ENCODE measurements around the gene GLYATL1.

The GLYATL1 gene

DNA sequence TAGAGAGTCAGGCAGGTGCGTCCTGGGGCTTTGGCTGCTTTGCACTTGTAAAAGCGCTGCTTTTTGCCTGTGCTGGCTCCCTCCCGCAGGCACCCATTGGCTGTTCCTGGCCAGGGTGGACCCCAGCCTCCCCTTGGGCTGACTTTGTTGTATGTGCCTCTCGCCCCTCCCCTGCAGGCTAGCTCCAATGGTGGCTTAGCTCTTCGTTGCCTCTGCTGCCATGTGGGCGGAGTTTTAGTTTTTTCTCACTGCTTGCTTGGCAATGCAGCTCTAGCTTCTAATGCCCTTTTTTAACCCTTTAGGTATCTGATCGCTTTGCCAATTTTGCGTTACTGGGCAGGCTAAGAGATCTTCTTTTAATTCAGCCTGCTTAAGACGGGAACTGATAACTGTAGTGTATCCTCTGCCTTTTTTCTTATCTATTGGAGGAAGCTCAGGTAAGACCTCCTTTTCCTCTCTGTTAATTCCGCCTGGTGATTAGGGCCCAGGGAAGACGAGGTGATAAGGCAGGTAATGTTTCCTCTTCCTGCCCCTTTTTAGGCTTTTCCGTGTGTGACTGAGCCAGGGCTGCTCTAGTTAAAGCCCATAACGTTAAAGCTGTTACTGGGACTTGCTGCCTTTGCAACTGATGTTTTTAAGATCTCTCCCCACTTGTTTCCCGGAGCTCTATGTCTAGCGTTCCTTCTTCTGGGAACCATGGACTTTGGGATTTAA, 11.7 kb upstream of the GLYATL1 start:
- peak; percentile 28 for DNase-seq

DNA sequence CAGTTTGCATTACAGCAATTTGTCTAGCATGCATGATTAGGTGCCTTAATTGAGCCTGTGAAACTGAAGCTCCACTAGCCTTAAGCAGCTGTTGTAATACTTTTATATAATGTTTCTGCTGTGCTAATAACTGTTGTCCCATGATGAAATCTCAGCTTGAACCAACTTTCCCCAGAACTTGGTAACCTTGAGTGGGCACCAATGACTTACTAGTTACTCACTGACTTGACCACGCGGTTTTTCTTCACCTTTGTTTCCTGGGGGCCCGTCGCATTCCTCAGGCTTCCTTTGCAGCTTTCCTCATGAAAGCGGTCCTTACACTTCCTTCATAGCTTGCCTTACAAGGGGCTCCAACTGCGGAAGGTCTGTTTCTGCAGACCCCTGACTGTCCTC, 11.2 kb upstream of the GLYATL1 start:
- no peak for DNase-seq

DNA sequence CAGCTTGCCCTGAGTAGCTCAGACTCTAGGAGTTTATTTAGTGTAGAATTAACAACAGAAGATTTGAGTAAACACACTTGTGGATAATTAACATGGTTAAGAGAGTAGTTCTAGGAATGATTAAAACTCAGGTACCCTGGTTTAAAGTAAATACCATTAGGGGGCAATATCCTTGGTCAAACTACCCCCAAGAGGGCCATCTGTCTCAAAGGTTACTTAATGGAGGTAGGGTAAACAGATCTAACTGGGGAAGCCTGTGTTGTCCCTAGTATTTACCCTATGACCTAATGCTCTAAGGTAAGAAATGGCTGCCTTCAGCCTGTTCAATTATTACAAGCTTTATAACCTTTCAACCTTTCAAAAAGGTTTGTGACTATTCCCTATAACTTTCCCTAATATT, 10.6 kb upstream of the GLYATL1 start:
- DNase-seq: no peak

DNA sequence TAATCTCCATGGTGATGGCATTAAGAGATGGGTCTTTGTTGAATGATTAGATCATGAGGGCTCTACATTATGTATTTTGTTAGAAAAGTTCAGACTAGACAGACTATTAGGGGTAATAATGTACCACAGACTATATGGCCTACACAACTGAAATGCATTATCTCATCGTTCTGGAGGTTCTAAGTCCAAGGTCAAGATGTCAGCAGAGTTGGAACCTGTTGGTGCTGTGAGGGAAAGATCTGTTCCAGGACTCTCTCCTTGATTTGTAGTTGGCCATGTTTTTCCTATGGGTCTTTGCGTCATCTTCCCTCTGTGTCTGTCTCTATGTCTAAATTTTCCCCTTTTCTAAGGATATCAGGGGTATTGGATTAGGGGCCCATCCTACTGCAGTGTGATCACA, 8.4 kb upstream of the GLYATL1 start:
- DNase-seq: no peak

DNA sequence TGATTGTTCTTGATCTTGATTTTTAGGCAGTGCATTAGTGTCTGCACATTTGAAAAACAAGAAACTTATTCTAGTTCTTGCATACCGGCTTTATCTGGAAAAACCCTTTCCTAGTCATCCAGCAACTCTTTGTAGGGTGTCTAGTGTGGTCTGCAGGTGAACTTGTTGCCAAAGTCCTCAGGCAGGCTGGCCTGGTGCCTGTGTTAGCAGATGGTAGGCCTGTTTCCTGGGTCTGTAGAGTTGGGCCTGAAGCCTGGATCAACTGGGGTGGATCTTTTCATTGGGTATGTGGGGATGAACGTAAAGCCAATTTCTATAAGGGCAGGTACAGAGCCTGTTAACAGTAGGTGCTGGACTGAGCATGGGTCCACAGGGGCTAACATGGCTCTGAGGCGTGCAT, 5.6 kb upstream of the GLYATL1 start:
- no peak for DNase-seq

DNA sequence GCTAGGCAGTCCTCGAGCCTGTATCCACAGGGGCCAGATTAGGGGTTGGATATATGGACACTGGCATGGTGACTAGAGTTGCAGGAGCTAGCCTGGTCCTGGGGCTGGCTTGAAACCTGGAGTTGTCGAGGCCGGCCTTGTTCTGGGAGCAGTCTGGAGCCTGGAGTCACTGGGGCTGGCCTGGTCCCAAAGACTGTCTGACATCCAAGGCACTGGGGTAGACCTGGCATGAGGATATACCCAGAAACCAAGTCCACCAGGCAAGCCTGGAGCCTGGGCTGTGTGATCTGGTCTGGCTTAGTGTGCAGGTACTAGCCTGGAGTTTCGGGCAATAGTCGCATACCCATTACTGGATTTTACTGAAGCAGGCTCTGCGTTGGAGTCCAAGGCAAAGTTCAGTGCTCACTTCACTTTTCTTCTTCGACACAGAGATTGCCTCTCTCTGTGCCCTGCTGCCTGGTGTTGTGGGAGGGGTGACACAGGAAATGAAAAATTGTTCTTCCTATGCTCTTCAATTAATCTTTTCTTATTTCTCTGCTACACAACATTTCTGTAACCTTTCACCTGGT, 4.3 kb upstream of the GLYATL1 start:
- DNase-seq: no peak

DNA sequence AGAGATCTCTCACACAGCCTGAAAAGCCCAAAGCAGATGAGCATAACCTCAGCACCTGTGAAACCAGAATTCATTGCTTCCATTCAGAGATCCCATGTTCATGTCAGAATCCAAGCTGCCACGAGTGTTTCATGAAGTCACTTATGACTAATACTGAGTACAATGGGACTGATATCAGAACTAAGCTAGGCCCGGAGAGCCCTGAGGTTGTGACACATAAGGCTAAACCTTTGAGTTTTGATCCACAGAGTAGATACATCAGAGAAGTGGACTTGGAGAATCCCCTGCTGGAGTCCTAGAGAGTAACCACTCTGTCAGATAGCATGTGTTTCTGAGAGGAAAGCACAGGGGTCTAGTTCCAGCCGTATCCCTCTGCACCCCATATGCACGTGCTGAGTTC, 890 bp upstream of the GLYATL1 start:
- no peak for DNase-seq

DNA sequence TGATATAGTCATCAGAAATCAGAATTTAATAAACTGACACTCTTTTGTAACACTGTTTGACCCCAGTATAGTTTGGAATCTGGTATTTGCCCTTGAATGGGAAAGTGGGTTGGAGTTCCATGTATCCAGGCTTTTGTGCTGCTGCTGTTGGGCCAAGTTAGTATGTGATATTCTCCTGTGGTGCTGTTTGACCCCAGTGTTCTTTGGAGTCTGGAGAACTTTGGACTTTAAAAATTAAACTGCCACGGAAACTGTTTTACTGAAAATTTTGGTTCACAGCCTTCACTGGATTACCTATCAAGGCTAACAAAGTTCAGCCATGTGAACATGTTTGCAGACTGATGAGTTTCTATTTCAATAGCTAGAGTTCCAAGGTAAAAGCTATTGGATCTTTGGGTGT, 740 bp downstream of the GLYATL1 start:
- DNase-seq: no peak

DNA sequence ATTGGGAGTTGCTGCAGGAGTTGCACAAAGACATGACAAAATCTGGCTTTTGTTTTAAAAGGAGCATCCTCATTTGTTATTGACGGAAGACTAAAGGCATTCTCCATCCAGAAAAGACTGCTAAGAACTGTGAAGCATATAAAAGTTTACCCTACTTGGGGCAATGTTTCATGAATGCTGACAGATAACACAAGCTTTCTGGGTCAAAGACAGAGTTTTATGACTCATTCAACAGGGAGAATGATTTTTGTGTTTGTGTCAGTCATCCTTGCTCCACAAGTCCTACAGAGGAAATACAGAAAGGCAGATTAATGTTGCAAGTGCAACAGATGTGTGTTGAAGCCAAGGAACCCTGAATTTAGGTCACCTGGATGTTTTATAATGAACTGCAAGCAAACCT, 2.5 kb downstream of the GLYATL1 start:
- DNase-seq: no peak

DNA sequence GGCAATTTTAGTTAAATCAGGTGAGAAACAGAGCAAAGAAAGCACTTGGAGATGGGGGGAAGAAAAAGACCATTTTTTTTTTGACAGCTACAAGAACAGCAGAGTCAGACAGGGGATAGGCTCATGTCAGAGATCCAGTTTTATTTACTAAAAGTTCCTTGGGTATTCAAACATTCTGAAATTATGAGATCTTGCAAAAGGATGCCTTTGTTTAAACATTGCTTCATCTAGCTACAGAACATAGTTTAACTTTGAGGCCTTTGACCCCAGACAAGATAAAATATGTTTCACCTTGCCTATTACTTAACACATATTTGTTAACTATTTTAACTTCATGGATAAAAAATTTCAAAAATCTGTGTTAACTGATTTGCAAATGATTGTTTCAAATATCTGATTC, 6.4 kb downstream of the GLYATL1 start:
- no peak for DNase-seq

DNA sequence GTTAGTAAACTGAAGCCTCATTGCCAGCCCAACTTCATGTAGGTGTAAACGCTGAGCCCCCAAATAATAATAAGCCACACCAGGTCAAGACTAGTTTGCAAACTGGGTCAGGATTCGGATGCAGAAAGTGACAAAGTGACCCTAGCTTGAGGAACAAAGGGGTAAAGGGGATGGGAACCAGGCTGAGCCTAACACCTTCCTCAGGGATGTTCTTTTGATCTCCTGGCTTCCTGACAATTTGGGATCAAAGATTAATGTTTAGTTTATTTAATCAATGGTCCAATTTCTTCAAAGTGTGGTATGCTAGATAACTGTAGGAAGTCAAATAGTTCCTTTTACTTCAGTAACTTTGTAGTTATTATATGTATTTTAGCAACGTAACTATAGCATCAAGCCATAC, 9.9 kb downstream of the GLYATL1 start:
- no peak for DNase-seq

DNA sequence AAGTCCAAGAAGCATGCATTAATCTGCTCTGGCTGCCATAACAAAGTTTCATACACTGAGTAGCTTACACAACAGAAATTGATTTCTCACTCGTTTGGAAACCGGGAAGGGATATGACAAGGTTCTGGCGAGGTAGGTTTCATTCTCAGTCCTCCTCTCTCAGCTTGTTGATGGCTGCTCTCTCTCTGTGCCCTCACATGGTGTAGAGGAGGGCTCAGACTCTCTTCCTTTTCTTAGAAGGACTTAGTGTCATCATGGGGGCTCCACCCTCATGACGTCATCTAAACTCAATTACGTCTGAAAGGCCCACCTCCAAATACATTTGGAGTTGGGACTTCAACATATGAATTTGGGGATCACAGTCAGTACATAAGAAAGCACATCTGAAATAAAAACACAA, 18.6 kb downstream of the GLYATL1 start:
- no peak for DNase-seq

DNA sequence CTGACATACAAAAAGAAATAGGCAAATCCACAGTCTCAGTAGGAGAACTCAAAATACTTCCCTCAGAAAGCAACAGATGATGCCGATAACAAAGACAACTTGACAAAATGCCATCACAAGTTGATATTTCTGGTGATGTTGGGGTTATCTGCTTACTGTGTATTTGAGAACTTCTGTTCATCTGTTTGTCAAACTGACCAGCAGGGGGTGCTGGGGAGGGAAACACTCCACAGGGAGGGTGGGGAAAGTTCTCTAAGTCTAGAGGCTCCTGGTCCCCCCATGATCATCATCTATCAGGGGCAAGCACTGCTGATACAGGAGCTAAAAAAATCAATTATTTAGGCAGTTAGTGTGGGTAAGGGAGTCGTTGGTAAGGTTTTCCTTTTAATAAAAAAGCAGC, 19.2 kb downstream of the GLYATL1 start:
- no peak for DNase-seq

DNA sequence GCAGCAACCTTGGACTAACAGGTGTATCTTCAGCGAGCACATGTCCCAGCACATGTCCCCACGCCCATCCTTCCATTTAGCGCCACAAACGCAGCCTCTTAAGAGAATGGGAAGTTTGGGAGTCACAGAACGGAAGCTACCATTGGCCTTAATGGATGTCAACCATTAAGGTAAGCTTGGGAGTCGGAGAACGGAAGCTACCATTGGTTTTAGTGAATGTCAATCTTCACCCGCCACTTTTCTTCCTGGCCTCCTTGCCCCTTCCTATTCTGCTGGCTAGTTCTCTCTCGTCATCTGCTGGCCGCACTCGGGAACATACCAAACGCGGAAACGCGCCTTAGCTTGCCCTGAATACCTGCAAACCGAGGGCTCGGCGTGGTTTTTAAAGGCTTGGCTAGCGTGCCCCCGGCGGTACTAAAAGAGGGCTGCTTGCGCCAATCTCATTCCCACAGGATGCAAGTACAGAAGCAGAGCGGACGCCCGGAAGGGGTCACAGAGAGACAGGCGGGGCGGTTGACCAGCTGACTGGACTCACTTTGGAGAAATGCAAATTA, 24.3 kb downstream of the GLYATL1 start:
- DNase-seq: peak; percentile 56

DNA sequence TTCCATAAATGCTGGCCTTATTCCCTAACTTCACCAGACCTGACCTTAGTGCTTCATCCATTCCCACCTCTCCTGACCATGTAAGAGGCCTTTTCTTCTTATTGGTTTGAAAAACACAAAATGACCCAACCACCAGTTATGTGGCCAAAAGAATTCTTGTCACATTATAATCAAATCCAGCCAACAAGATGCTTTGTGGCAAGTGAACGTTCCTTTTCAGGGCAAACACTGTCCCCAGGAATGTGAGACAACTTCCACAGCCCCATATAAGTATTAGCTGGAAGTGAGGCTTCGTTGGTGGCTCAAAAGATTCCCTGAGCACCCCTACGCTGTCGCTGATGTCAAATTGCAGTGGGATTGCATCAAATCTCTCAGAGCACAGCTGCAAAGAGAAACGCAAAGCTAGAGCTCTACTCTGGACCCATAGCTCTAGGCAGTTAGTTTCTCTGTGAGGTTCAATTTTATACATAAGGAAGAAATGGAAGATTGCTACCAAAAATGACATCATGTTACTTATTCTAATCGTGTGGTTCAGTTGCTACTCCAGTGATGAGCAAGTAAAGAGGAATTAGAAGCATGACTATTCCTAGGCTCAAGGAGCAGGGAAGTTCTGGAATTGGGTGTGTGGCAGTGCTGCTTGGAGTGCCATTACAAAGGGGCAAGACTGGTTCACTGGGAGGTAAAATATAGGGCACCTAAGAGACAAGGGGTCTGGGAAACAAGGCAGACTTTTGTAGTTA, 26.1 kb downstream of the GLYATL1 start:
- peak; percentile 49 for DNase-seq

DNA sequence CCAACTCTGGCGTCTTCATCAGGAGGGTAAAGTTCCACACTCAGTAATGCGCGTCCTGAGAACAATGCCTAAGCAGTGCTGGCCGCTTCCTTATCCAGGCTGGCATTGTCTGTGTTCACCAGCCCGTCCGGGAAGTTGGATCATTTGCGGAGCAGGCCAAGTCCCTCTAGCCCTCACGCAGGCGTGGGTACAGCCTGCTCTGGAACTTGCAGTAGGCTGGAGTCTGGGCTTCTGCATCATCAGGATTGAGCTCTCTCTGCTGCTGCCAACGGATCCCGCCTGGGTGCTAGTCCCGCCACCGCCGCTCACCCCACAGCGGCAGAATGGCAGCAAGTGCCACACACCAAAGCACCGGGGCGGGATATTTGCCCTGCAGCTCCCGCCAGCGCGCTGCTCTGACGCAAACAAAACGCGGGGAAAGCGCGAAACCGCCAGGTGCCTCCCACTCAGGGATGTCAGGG, 29.0 kb downstream of the GLYATL1 start:
- no peak for DNase-seq

DNA sequence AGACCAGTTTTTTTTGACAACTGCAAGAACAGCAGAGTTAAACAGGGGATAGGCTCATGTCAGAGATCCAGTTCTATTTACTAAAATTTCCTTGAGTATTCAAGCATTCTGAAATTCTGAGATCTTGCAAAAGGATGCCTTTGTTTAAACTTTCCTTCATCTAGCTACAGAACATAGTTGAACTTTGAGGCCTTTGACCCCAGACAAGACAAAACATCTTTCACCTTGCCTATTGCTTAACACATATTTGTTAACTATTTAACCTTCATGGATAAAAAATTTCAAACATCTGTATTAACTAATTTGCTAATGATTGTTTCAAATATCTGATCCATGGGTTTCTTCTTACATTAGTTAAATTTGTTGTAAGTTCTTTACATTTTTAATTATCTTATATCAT, 38.2 kb downstream of the GLYATL1 start:
- no peak for DNase-seq

DNA sequence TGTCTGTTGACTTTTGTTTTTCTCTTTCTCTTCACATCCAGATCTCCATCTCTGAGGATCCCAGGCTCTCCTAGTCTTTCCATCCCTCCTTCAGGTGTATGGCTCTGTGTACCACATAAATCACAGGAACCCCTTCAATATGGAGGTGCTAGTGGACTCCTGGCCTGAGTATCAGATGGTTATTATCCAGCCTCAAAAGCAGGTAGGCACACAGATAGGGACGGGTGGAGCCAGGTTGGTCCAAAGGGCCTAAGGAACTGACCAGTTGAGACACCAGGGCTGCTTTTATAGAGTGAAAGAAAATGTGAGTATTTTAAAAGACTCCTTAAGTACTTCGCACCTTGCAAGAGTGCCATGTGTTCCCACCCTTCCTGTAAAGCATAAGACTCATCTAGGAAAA, 39.9 kb downstream of the GLYATL1 start:
- no peak for DNase-seq

DNA sequence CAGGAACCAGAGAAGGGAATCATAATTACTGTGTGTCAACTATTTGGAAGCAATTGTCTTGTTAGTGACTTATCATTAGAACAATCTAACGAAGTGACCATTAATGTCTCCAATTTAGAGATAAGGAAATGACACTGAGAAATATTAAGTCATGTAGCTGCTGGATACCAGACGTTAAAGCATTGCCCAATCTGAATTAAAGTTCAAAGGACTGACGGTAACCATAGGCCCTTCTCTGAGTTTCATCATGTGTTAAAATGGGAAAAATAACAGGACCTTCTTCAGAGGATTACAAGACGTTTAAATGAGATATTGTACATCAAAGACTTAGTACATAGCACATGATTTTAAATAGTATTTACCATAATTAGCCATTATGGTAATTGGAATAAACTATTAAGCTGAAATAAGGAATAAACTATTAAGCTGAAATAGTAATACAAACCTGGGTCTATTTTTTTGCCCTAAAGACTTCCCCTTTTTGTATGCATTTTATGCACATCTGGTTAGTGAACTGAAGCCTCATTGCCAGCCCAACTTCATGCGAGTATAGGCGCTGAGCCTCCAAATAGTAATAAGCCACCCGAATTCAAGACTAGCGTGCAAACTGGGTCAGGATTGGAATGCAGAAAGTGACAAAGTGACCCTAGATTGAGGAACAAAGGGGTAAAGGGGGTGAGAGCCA, 41.0 kb downstream of the GLYATL1 start:
- no peak for DNase-seq

DNA sequence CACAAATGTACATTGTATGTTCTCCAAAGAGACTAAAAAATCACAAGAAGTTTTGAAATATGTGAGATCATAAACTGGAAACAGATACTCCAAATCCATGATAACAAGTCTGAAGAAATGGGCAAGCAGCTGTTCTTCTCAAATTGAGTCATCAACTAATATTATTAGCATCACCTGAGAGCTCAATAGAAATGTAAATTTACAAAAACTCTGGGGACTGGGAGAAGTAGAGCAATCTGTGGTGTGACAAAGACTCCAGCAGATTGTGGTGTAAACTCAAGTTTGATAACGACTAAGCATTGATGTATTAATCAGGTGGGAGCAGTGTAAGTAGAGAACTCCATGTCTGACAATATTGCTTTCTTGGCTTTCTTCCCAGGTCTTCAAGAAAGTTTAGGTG, 53.2 kb downstream of the GLYATL1 start:
- DNase-seq: no peak

DNA sequence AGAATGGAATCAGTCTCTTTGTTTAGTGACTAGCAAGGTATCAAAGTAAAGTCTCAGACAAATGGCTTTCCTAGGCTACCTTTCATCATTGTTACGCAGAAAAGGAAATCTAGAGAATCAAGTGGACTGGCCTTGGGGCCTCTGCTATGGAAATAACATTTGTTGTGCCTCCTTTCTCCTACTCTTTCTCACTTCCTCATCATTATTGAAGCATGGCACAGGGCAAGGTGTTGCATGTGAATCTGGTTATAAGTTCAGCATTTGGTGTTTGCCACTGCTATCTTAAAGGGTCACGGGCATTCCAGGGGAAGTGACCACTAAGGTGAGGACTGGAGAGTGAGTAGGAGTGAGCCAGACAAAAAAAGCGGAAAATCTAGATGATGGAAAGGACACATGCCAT, 54.9 kb downstream of the GLYATL1 start:
- no peak for DNase-seq

DNA sequence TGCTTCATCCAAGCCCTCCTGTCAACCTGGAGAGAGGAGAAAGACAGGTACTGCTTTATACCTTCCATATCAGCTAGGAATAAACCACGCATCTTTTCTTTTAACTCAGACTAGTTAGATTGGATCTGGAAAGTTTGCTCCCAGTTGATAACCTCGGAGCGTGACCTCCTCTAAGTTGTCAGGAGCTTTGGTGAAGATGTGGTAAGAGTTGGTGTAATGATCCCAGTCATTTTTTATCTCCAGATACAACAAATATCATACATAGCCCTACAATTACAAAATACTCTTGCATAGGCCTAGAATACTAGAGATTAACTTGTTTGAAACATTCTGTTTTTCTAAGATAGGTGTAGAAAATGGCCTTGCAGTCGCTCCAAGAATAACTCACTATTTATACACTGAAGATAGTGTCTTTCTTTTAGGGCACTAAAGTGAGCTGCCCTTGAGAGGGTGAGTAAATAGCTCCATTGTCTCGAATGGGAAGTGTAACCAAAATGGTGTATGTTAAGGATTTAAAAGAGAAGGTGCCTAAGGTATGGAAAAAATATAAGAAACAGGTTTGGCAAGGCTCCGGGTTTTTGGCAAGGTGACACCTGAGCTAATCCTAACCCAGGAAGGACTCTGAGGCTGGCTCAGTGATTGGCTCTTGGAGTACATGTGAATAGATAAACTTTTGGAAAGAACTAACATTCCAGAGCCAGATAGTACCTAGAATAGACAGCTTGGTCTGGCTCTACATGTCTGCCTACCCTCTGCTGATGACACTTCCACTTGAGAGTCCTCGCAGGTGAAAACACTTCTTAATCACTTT, 59.4 kb downstream of the GLYATL1 start:
- no peak for DNase-seq

DNA sequence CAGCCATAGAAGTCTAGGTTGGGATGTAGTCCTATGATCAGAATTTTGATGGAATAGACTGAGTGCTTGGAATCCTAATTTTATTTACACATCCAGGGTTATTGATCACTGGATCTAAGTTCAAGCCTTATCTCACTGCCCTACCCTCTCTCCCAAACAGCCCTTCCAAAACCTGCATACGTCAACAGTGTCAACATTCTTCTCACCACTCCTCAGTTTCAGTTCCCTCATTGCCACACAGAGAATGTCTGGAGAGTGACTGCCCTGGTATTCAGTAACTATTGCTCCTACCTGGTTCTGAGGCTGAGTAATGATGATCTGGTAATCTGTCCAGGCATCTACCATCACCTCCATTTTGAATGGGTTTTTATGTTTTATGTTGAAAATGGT, 60.0 kb downstream of the GLYATL1 start:
- DNase-seq: no peak
